Panc1 (cell line): Measurements from ENCODE around the gene MYH7. TPM values are rescaled to one million over a fixed set of nuclear protein-coding genes. Genes with fewer than 3 reads are reported as not detected.

Experiments used
- ATAC-seq: fragments of 200-7000 bp; cut with Tn5 transposase; 2 replicates; pipeline ENCODE4 v1.9.1; 2020; ENCODE audit warnings: mild to moderate bottlenecking, moderate library complexity
- BruUV-seq: library from RNA; stranded (reverse); fragments of 400-500 nt; replicated peaks from 2 replicates; lab custom pipeline; 2021; lab: Mats Ljungman, UMichigan
- CTCF ChIA-PET: fragments of 300-600 bp; sonication (Branson Sonifier 250); formaldehyde crosslinking; loops from one replicate; lab custom pipeline; 2022; ENCODE audit warnings: antibody characterized with exemption; lab: Charles Lee
- POLR2A ChIA-PET: fragments of 300-600 bp; sonication (Branson Sonifier 250); formaldehyde crosslinking; loops from one replicate; lab custom pipeline; 2022; ENCODE audit warnings: antibody characterized with exemption; lab: Charles Lee
- DNase-seq: peaks from one replicate; pipeline ENCODE4 v3.0.0-alpha.2; 2010; ENCODE audit warnings: low read depth, low spot score
- H3K27ac ChIP-seq: 2 replicates; pipeline ENCODE4 v1.5.1; 2011; ENCODE audit warnings: mild to moderate bottlenecking, low read length, inconsistent platforms
- H3K27me3 ChIP-seq: fragments of 200-500 bp; sonication (Bioruptor generic); 2 replicates; pipeline ENCODE4 v1.6.0; 2014; ENCODE audit warnings: low read length, inconsistent platforms; ENCODE audit not compliant: control insufficient read depth, insufficient read depth
- H3K36me3 ChIP-seq: fragments of 200-500 bp; sonication (Bioruptor generic); 2 replicates; pipeline ENCODE4 v1.5.1; 2014; ENCODE audit warnings: inconsistent platforms, mild to moderate bottlenecking, low read length, moderate library complexity; ENCODE audit not compliant: control insufficient read depth, insufficient read depth
- H3K4me1 ChIP-seq: 2 replicates; pipeline ENCODE4 v1.5.1; 2011; ENCODE audit warnings: inconsistent platforms, mild to moderate bottlenecking, low read length, moderate library complexity; ENCODE audit not compliant: control insufficient read depth, insufficient read depth
- H3K4me3 ChIP-seq, 2 experiments: 2 replicates each; pipeline ENCODE4 v1.5.1; 2011 to 2012; ENCODE audit warnings: low read depth in 2 of 2, low read length in 2 of 2, mild to moderate bottlenecking in 2 of 2, inconsistent platforms in 1 of 2, moderate library complexity in 1 of 2
- H3K9me3 ChIP-seq: fragments of 200-500 bp; sonication (Bioruptor generic); 2 replicates; pipeline ENCODE4 v1.5.1; 2014; ENCODE audit warnings: low read depth, mild to moderate bottlenecking, inconsistent platforms, low read length, moderate library complexity; ENCODE audit not compliant: control insufficient read depth, insufficient read depth
- CTCF ChIP-seq: fragments of 450-650 bp; IDR thresholded peaks from 2 replicates; pipeline ENCODE4 v1.5.1; 2017; ENCODE audit warnings: mild to moderate bottlenecking
- POLR2AphosphoS5 ChIP-seq: IDR thresholded peaks from 2 replicates; pipeline ENCODE4 v1.6.1; 2012; ENCODE audit warnings: mild to moderate bottlenecking, low read depth, low read length, moderate library complexity
- REST ChIP-seq, 2 experiments: IDR thresholded peaks; 2 replicates each; pipeline ENCODE4 v1.6.1; 2011 to 2012; ENCODE audit warnings: low read depth in 2 of 2, control low read depth in 1 of 2, low read length in 1 of 2, mild to moderate bottlenecking in 1 of 2, moderate library complexity in 1 of 2; ENCODE audit not compliant: insufficient read depth in 1 of 2
- SIN3A ChIP-seq: IDR thresholded peaks from 2 replicates; pipeline ENCODE4 v1.6.1; 2012; ENCODE audit warnings: low read depth, mild to moderate bottlenecking, low read length, moderate library complexity, borderline replicate concordance; ENCODE audit not compliant: insufficient read depth
- TCF7L2 ChIP-seq: IDR thresholded peaks from 2 replicates; pipeline ENCODE4 v1.6.1; 2011; ENCODE audit warnings: mild to moderate bottlenecking, low read depth, low read length, inconsistent platforms
- in situ Hi-C: cut with HindIII; loops from 2 replicates; pipeline ENCODE4 v1.10.0; 2016; ENCODE audit warnings: low sequenced_read_pairs, low pct_unique_long_range_greater_than_20kb
- intact Hi-C: fragments of 100-400 bp; cut with micrococcal nuclease; formaldehyde crosslinking; loops from one replicate; pipeline ENCODE4 v1.10.0; 2022; ENCODE audit not compliant: unreplicated experiment
- total RNA-seq: library from RNA; stranded (reverse); gene quantifications from one replicate; pipeline ENCODE4 v1.2.1, GENCODE V29; 2021; ENCODE audit not compliant: unreplicated experiment

Gene MYH7
- total RNA-seq, 1 experiment from 2014 or later, result not detected

GRCh38 chr14:23371865-23372264 lies 63.6 kb downstream of the MYH7 start:
- in situ Hi-C loops (no loop called here), intact Hi-C loops (no loop called here)
- no peak overlapping the region for H3K27ac ChIP-seq
- ChIA-PET POLR2A (no interaction called here), CTCF (no interaction called here)
- DNase-seq, result no peak
- H3K36me3 ChIP-seq, result no peaks in the 10 kb centered on the region
- no TSS peak for BruUV-seq
- H3K27me3 ChIP-seq, result no peaks in the 10 kb centered on the region
- ATAC-seq, result no peak
- H3K4me1 ChIP-seq, result no peaks in the 10 kb centered on the region
- no peaks in the 10 kb centered on the region for H3K9me3 ChIP-seq
- H3K4me3 ChIP-seq, result no peak overlapping the region
- no peak for TF ChIP-seq SIN3A
- TF ChIP-seq REST (IDR thresholded peaks at IDR 0.05; ENCODE audit: insufficient read depth in 1 of 2, low read depth in 2 of 2, low read length in 1 of 2), result no peak
- no peak for TF ChIP-seq TCF7L2
- TF ChIP-seq CTCF, result no peak
- no peak for TF ChIP-seq POLR2AphosphoS5

GRCh38 chr14:23370221-23370620 lies 65.2 kb downstream of the MYH7 start:
- H3K36me3 ChIP-seq, result no peaks in the 10 kb centered on the region
- H3K4me3 ChIP-seq, result no peak overlapping the region
- H3K27ac ChIP-seq, result no peak overlapping the region
- in situ Hi-C loops, result no loop called here
- no peak for TF ChIP-seq SIN3A
- TF ChIP-seq POLR2AphosphoS5, result no peak
- DNase-seq (no peak), ATAC-seq (no peak)
- no peaks in the 10 kb centered on the region for H3K27me3 ChIP-seq
- no TSS peak for BruUV-seq
- CTCF ChIA-PET, result no interaction called here
- intact Hi-C loops, result no loop called here
- POLR2A ChIA-PET, result no interaction called here
- H3K9me3 ChIP-seq, result no peaks in the 10 kb centered on the region
- no peaks in the 10 kb centered on the region for H3K4me1 ChIP-seq

GRCh38 chr14:23366426-23366921 lies 69.0 kb downstream of the MYH7 start:
- H3K9me3 ChIP-seq, result no peaks in the 10 kb centered on the region
- POLR2A ChIA-PET, result no interaction called here
- H3K27me3 ChIP-seq, result no peaks in the 10 kb centered on the region; the same call in 1 of the 2 replicates
- in situ Hi-C loops (no loop called here), intact Hi-C loops (no loop called here)
- H3K4me3 ChIP-seq, result no peak overlapping the region
- no TSS peak for BruUV-seq
- DNase-seq, result no peak
- no peaks in the 10 kb centered on the region for H3K4me1 ChIP-seq
- CTCF ChIA-PET, result no interaction called here
- ATAC-seq, result no peak
- no peak for TF ChIP-seq CTCF
- TF ChIP-seq REST (IDR thresholded peaks at IDR 0.05; ENCODE audit: insufficient read depth in 1 of 2, low read depth in 2 of 2, low read length in 1 of 2), result no peak
- no peak for TF ChIP-seq POLR2AphosphoS5
- H3K27ac ChIP-seq, result no peak overlapping the region
- H3K36me3 ChIP-seq, result no peaks in the 10 kb centered on the region
